Middle frontal gyrus (tissue), 1 donor: ENCODE results near the gene MAP2K6.

Source experiments
- DNase-seq: peaks from one replicate; pipeline ENCODE4 v3.0.0-alpha.2; 2015; ENCODE audit warnings: low spot score; ENCODE audit errors: extremely low spot score

Gene MAP2K6

GRCh38 chr17:69425978-69426377, 11.5 kb downstream of the MAP2K6 start:
- DNase-seq: no peak

DNA sequence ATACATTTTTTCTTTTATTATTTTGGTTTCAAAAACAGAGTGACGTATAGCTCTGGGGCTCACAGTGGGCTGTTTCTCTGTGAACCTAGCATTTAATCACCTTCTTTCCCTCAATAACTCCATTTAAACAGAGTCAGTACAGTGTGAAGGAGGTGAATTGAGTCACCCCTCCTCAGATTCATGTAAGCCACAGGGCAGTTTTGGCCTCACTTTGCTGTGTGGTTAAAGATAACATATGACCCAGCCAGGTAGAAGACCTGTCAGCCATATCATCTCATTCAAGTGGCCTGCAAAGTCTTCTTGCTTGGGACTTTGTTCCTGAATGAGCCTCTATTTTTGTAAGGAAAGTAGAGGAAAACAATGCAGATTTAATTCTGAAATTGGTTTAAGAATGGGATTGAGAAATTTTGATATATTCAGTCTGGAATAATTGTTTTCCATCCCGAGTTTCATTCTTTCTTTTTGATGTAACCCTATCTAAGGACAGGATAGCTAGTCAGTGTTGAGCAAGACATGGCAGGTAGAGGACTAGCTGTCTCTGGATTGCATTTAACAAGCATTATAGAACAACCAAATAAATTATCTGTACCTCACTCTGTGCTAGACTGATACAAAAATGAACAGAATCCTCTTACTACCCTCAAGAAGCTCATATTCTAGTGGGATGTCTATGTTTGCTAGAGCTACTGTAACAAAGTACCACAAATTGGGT, 13.1 kb downstream of the MAP2K6 start:
- no peak for DNase-seq

DNA sequence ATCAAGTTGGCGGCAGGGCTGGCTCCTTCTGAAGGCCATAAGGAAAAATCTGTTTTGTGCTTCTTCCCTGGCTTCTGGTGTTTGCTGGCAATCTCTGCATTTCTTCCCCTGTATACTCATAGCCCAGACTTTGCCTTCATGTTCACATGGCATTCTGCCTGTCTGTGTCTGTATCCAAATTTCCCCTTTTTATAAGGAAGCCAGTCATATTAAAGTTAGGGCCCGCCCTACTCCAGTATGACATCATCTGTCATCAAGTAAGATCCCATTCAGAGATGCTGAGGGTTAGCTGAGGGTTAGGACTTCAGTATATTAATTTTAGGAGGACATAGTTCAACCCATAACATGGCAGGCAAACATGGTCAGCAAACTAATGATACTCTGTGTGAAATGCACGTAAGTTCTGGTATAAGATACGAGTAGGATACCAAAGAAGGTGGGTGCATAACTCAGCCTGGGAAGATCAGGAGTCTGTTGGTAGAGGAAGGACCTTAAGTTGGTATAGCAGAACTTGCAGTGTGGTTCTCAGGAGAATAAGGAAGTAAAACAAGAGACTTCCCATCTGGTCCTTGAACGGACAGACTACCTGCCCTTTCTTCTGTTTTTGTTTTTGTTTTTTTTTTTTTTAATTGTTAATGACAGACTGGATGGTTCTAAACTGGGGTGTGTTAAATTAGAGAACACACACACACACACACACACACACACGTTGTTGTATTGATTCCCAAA, 13.9 kb downstream of the MAP2K6 start:
- no peak for DNase-seq

- no peak for DNase-seq
Observed at GRCh38 chr17:69430488-69430887, 16.0 kb downstream of the MAP2K6 start.

- DNase-seq: no peak
Observed at GRCh38 chr17:69431835-69432234, 17.3 kb downstream of the MAP2K6 start.

- no peak for DNase-seq
Observed at GRCh38 chr17:69433093-69433492, 18.6 kb downstream of the MAP2K6 start.

DNA sequence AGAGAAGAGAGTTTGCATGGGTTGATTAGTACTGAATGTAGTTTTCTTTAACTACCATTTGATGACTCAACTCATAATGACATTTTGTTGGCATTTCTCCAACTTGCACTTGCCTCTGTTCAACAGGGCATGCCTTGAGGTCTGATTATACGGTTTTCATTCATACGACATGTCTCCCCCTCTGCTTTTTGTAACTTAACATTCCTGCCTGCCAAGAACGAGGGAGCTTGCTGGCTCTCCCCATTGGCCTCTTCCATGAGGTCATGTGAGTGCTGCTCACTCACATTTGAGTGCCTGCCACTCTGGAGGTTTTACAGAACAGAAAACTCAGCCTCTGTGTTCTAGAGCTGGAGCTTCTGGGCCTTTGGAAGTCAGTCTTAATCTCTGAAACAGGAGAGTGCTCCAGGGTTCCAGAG, 19.7 kb downstream of the MAP2K6 start:
- no peak for DNase-seq

DNA sequence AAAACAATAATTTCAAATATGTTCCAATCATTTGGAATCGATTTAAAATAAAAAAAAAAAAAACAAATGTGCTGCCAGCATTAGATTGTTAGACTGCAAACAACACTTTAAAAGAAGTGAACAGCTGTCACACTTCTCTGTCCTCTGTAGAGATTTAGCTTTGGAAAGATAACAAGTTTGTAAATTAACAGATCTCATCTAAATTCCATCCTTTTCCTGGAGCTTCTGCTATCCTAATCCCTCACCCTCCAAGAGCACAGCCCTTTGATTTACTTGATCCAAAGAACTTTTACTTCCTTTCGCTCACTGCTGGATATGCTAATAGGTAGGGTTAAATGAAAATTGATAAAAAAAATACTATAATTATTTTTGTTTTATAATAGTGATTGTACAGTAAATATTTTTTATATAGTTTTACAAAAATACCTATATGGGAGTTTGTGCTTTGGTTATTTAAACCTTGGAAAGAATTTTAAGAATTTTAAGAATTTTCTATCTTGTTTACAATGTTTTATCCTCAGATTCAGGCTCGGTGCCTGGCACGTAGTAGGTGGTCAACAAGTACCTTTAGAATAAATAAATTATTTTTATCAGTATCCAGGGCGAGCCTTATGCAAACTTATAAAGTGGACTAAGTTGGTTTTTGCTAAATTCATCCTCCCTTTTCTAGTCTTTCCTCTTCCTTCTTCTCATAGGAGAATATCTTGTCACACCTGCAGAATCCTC, 21.6 kb downstream of the MAP2K6 start:
- no peak for DNase-seq

DNA sequence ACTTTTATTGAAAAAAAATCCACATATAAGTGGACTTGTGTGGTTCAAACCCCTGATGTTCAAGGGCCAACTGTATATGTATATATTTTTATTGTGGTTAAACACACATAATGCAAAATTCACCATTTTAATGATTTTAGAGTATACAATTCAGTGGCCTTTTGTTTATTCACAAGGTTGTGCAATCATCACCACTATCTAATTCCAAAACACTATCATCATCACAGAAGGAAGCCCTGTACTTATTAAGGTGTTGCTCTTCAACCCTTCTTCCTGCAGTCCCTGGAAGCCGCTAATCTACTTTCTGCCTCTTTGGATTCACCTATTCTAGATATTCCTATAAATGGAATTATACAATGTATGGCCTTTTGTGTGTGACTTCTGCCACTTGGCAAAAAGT, 23.0 kb downstream of the MAP2K6 start:
- no peak for DNase-seq

- DNase-seq: no peak
Observed at GRCh38 chr17:69438776-69439175, 24.3 kb downstream of the MAP2K6 start.

- no peak for DNase-seq
Observed at GRCh38 chr17:69441179-69441578, 26.7 kb downstream of the MAP2K6 start.

- no peak for DNase-seq
Observed at GRCh38 chr17:69443138-69443537, 28.6 kb downstream of the MAP2K6 start.

DNA sequence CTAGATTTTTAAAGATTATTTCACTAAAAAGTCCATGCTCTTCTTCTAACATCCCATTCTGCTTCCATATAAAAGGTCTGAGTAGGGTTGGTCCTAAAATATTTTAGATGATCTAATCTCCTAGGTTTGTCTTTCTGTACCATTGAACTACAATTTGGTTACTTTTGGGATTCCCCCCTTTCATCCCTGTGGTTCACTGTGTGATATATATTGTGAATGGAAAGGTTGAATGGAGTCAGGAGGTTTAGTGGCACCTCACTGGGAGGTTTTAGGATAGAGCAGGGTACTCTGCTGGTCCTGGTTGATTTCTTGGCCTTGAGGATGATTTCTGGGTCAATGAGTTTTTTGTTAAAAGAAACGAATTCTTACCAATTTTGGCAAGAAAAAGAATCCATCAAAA, 29.5 kb downstream of the MAP2K6 start:
- DNase-seq: no peak

DNA sequence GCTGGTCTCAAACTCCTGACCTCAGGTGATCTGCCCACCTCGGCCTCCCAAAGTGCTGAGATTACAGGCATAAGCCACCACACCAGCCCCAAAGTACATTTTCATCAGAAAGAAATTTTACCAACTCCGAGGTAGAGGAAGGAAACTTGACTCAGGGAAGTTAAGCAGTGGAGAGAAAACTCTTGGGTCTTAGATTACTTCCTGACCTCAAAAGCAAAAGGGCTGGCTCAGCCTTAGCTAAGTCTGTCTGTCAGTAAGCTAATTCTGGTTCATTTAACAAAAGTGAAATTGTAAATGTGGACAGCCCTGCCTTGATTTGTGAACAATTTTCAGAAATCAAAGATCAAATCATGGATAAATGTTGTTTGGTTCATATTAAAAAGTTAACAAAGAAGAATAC, 30.6 kb downstream of the MAP2K6 start:
- no peak for DNase-seq

- DNase-seq: no peak
Observed at GRCh38 chr17:69447726-69448125, 33.2 kb downstream of the MAP2K6 start.

- no peak for DNase-seq
Observed at GRCh38 chr17:69448431-69449102, 34.1 kb downstream of the MAP2K6 start.

GRCh38 chr17:69450131-69450530, 35.6 kb downstream of the MAP2K6 start:
- DNase-seq: no peak

DNA sequence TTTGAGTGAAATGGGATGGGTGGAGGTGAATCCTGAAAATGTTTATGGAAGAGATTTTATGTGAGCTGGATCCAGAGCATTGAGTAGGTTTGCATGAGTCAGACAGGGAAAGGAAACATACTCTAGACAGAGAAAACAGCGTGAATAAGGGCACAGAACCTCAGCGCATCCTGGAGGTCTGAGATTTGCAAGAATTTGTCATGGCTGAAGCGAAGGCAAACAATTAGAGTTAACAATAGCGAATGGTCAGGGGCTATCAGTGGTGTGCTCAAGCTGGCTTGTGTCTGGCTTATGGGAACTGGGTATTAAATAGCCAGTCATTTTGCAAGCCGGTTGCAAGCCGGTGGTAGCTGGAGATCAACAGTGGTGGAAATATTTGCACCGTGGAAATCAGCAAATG, 36.4 kb downstream of the MAP2K6 start:
- no peak for DNase-seq

DNA sequence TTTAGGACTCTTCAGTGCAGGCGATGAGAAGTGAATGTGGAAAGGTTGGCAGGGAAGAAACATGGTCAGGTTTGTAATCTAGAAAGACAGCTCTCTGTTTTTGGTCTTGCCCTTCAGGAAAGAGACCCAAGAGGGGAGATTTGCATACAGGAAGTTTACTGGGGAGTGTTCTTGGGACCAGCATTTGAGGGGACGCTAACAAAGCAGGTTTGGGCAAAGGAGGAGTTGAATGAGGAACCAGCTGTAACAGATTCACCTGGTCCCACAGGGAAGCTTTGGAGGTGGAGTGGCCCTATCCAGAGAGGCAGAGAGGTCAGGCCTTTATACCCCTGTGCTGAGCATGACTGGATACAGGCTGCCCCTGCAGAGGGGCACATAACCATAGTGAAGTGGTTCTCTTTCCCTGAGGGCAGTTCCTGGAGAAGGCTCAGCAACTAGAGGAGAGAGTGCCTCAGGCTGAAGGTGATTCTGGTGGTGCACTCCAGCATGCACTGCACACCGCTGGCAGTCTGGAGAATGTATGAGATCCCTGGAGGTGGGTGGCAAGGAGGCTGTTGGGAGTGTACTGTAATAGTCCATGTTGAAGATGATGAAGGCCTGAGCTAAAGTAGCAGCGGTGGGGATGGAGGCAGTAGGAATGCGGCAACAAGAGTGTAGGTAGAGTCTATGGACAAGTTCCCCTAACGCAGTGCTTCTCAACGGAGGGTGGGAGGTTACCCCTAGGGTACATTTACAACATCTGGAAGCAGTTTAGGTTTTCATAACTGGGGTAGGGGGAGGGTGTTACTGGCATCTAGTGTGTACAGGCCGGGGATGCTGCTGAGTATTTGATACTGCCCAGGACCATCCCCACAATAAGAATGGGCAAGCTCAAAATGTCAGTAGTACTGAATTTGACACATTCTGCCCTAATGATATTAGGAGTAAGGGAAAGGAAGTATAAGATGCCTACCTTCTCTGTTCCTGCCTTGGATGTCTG, 37.2 kb downstream of the MAP2K6 start:
- no peak for DNase-seq

GRCh38 chr17:69452664-69453260, 38.3 kb downstream of the MAP2K6 start:
- DNase-seq: no peak
